ENCODE measurements around the gene CASP5.
"Not testable (repeated sequence)": the region's sequence is repeated elsewhere in the genome, so short reads cannot be mapped to it uniquely, and the experiment has no call there.

Gene CASP5

DNA sequence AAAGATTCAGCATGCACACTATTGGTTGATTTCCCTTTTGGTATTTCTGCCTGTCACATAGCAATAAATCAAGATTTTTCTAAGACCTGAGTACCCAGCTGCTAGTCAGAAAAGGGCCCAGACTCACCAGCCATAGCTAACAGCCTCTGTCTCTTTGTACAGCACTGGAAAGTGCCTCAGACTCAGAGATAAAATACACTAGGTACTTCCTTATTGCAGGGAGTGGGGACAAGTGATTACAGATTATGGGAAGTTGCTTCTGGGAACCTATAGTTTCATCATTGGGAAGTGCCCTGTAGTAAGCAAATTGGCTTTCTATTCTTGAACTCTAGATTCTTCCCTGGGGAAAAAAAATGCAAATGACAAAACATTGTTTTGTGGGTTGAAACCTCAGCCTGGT, at the start of gene CASP5:
Gene CASP5, minus strand, starts transcription at position 166 of the 400 bp plus-strand sequence. Its CDS starts 32 bp downstream, at position 134.
- DNase-seq = no peak
- TF ChIP-seq POLR2A (IDR thresholded peaks at IDR 0.05; ENCODE audit: low read length) (no peak), GATA1 (IDR thresholded peaks at IDR 0.05; ENCODE audit: low read depth, low read length) (no peak)

DNA sequence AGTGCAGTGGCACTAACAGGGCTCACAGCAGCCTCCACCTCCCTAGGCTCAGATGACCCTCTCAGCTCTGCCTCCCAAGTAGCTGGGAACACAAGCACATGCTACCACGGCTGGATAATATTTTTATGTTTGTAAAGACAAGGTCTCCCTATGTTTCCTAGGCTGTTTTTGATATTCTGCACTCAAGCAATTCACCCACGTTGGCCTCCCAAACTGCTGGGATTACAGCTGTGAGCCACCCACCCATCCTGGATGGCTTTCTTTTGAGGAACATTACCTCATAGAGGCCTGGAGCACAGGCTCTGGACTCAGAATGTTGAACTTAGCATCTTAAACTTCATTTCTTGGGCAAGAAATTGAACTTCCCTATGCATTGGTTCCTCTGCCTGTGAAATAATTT, 49.1 kb upstream of the CASP5 start:
- DNase-seq = not testable (repeated sequence)

DNA sequence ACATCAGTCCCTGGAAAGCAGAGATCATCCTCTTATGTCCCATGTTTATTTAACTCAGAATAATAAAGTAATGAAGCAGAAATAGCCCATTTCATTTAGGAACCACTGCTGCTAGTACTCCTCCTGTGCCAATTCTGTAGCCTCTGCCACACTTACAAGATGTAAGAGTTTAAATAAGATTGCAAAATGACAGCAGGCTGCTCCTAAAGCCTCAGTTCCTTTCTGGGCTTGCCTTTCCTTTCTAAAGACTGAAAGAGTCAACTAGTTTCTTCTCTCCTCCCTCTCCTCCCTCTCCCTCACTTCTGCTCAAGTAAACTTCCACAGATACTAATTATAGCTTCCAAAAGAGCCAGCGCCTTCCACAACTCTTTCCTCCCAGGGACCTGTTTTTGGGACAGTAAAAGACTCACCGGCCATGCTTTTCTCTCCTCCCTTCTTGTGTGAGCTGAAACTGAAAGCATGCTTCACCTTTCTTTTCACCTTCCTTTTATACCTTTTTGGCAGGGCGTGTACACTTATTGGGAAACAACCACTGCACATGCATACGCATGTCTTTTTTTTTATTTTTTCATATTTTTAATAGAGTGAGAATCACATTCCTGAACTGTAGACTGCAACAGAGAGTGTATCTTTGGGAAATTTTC, 48.2 kb upstream of the CASP5 start:
- no peak for TF ChIP-seq GATA1 (IDR thresholded peaks at IDR 0.05; ENCODE audit: low read depth, low read length)
- no peak for TF ChIP-seq POLR2A (IDR thresholded peaks at IDR 0.05; ENCODE audit: low read length)
- DNase-seq = no peak

DNA sequence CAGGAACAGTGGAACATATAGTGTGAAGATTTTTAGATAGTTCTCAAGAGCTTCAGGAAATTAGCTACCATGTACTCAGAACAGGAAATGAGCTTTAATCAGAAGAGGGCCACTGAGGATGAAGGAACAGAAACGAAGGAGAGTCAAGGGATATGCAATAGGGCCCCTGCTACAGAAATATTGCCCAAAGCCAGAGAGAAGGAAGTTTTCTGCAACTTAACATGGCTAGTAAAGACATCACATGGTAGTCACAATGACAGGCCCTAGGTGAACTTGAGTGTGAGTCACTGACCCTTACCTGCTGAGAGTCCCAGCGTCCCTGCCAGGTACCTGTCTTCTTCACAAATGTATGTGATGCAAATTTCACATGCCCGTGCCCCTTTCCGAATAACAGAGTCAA, 47.3 kb upstream of the CASP5 start:
- DNase-seq = no peak
- TF ChIP-seq GATA1 (IDR thresholded peaks at IDR 0.05; ENCODE audit: low read depth, low read length) (no peak), POLR2A (IDR thresholded peaks at IDR 0.05; ENCODE audit: low read length) (no peak)

DNA sequence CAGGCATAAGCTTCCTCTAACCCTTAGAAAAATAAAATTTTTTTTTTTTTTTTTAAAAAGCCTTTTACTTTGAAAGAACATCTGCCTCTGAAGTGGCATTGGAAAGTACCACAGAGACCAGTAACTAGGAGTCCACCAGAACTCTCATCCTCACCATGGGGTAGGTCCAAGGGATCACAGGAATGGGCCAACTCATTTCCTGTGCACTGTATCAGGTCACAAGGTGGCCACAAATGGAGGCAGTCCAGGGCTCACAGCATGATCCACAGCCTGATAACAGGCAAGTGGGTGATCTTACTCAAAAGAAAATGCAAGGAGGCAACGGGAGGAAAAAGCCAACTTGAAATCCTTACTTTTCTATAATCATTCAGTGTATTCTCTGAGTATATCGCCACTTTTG, 46.8 kb upstream of the CASP5 start:
- DNase-seq = not testable (repeated sequence)

DNA sequence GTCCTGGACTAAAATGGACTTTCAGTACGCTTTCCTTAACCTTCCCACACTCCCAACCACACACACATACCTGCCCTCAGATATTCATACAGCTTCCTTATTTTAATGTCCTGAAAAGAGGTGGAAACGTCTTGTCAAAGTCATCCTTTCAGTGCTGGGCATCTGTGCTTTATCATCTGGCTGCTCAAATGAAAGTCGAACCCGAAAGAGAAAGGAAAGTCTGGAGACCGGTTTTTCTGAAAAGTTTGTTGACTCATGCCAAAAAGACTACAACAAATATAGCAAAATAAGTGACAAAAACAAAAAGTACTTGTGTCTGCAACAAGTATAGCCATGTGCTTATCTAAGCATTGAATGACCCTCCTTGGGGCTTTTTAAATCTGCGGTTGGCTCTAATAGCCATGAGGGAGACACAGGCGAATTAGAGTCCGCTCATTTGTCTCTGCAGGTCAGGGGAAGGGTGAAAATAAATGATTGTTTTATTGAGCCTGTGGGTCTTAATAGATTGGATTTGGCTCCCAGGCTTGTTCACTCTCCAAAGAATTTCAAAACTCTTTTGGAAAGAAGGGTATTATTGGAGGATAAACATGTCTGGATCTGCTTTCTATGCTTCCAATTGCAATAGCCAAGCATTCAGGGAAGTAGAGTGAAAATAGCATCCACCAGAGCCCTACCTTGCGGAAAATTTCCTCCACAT, 40.4 kb upstream of the CASP5 start:
- DNase-seq = not testable (repeated sequence)

DNA sequence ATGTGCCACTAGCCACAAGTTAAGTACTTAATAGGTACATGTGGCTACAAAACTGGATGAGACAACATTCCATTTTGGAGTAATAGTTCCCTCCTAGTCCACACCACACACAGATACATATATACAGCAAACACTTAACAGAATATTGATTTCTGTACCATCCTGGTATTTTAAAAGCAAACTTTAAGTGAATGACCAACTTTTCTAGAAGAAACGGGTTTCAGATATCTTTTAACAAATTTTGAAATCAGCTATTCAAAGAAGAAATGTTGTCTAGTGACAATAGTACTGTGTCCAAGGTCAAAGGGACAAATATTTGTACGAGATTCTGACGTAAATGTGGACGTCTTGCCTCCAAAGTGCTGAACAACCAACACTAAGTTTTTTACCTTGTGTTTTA, 34.5 kb upstream of the CASP5 start:
- TF ChIP-seq GATA1 (IDR thresholded peaks at IDR 0.05; ENCODE audit: low read depth, low read length) (no peak), POLR2A (IDR thresholded peaks at IDR 0.05; ENCODE audit: low read length) (no peak)
- no peak for DNase-seq

DNA sequence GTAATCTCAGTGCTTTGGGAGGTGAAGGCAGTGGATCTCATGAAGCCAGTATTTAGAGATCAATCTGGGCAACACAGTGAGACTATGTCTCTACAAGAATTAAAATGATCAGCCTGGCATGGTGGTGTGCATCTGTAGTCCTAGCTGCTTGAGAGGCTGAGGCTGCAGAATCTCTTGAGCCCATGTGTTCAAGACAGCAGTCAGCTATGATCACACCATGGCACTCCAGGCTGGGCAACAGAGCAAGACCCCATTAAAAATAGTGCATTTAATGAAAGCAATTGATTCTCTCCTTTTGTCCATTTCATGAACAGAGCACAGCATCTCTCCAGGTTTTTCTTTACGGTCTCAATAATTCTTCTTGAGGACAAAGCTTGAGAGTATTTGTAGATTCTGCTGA, 33.5 kb upstream of the CASP5 start:
- no peak for DNase-seq
- no peak for TF ChIP-seq POLR2A (IDR thresholded peaks at IDR 0.05; ENCODE audit: low read length)
- TF ChIP-seq GATA1 (IDR thresholded peaks at IDR 0.05; ENCODE audit: low read depth, low read length) = no peak

DNA sequence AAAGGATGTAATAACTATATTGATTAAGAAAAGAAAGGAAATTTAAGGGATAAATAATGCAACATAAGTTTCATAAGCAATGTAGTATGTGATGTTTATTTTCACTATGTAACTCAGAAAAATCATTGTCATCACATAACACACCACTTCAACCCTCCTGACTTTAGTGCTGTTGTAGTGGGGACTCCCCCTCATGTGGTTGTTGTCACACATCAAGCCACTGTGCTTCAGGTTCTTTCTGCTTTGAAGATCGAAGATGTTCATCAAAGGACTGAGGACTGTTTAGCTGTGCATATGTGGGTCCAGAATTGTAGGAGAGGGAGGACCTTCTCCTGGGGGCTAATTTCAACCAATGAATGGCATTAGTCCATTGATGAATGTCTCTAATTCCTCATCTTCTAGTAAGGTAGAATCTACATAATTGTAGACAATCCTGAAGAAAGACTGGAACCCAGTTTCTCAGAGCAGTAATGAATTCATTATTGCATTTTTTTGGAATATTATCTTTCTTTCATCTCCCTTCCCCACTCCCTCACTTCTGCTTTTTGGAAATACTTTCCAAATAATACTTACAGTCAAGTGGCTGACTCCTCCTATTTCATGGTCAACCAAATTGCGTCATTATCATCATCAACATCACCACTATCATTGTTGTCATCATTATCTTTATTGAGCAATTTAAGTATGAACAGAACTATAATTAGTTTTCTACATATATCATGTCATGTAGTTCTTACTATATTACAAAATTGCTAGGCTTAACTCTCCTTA, 31.9 kb upstream of the CASP5 start:
- TF ChIP-seq POLR2A (IDR thresholded peaks at IDR 0.05; ENCODE audit: low read length) (no peak), GATA1 (IDR thresholded peaks at IDR 0.05; ENCODE audit: low read depth, low read length) (no peak)
- no peak for DNase-seq

DNA sequence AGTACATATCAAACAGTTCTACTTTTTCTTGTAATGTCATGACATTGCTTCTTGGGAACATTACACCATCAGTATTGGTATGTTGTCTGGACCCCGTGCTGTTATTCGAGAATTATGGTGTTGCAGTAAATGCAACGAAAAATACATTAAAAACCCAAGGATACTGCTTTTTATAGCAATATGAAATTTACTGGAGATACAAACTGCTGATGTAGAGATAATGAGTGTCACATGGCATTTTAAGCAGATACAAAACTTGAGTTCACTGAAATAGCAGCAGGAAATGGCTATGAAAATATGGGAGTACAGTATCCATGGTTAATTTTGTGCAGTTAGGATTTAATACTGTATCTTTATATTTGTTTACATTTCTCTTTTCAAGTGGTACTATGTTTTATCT, 29.5 kb upstream of the CASP5 start:
- no peak for DNase-seq
- TF ChIP-seq GATA1 (IDR thresholded peaks at IDR 0.05; ENCODE audit: low read depth, low read length) = no peak

DNA sequence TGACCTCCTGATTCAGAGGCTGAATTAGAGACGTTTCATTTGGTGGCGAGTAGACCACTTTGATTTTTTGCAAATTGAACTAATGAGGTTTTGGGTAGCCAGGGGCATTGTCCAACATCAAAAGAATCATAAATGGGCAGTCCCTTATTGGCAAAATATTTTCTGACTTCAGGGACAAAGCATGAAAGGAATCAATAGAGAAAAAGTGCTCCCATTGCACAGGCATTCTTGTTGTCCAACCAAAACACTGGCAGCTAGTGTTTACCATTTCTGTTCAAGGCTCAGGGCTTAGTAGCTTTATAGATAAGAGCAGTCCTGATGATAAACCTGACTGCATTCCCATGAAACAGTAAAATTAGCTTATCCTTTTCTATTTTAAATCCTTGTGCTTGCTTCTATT, 28.6 kb upstream of the CASP5 start:
- TF ChIP-seq GATA1 (IDR thresholded peaks at IDR 0.05; ENCODE audit: low read depth, low read length) = no peak
- TF ChIP-seq POLR2A (IDR thresholded peaks at IDR 0.05; ENCODE audit: low read length) = no peak
- no peak for DNase-seq

DNA sequence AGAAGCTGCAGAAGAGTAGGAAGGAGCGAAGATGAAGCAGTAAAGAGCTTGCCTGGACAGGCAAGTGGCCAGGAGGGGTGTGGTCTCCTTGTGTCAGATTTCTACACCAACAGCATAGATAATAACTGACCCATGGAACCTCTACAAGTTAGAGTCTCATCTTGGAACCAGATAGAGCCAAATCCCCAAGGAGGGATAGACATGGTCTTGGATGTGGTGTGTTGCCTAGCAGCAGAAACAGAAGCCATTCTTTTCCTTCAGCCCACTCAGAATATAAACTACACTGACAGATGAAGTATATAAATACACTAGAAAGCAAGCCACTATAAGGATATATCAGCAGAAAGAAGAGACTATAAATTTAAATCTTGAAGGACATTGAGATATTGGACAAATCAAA, 26.5 kb upstream of the CASP5 start:
- DNase-seq = no peak
- TF ChIP-seq POLR2A (IDR thresholded peaks at IDR 0.05; ENCODE audit: low read length) = no peak
- TF ChIP-seq GATA1 (IDR thresholded peaks at IDR 0.05; ENCODE audit: low read depth, low read length) = no peak

DNA sequence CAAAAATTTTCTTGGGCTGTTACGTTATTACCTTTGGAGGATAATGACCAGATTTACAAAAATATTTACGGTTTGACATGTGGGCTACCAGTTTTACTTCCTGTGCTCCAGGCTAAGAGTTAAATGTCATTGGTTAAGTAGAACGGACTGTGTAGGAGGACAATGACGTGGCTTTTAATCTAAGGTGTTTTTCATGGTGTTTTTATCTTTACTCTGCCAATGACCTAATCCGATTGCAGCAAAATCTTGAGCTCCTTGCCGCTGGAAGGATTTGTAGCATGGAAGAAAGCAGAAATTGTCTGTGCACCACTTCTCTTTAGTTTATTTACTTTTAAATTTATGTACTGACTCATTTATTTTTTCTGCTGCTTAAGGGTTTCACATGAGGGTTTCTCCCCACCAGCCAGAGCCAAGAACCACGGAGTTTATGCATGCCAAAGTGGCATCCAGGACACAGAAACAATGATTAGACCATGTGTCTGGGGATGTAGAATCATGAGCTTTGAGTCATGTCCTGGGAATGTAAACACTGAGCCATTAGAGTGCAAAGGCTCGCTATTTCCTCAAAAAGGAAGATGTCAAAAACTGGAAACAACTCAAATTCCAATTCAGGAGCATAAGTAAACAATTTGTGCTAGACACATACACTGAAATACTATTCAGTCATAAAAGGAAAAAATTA, 24.1 kb upstream of the CASP5 start:
- DNase-seq = no peak
- TF ChIP-seq POLR2A (IDR thresholded peaks at IDR 0.05; ENCODE audit: low read length) (no peak), GATA1 (IDR thresholded peaks at IDR 0.05; ENCODE audit: low read depth, low read length) (no peak)

DNA sequence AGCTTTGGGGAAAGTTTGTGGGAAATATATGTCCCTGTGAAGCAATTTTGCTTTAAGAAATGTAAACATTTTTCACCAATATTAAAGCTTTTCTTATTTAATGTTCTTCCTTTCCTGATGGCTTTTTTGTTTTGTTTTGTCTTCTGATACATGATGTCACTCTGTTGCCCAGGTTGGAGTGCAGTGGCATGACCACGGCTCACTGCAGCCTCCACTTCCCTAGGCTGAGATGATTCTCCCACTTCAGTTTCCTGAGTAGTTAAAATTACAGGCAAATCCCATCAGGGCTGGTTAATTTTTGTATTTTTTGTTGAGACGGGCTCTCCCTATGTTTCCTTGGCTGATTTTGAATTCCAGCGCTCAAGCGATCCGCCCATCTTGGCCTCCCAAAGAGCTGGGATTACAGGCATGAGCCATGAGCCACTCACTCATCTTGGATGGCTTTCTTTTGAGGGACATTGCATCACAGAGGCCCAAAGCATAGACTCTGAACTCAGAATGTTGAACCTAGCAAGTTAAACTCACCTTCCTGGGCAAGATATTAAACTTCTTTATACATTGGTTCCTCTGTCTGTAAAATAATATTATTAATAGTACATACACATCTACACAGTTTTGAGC, 22.8 kb upstream of the CASP5 start:
- TF ChIP-seq GATA1 (IDR thresholded peaks at IDR 0.05; ENCODE audit: low read depth, low read length) (no peak), POLR2A (IDR thresholded peaks at IDR 0.05; ENCODE audit: low read length) (no peak)
- no peak for DNase-seq

Measured in erythroblast (primary cell).